Suppressor macrophage treated with lipopolysaccharide for 4 hours (primary cell): ENCODE data around the gene SENP3.

Experiments
- DNase-seq: peaks from one replicate; pipeline ENCODE4 v3.0.0-alpha.2; 2020

SENP3 gene

GRCh38 chr17:7577327-7578199 lies 15.8 kb downstream of the SENP3 start:
- DNase-seq, result no peak

- DNase-seq, result peak; percentile 98
Observed at GRCh38 chr17:7579001-7579833, 17.5 kb downstream of the SENP3 start, which contains the start of gene CD68. TSS of gene CD68 (plus strand) at chr17:7579638. CDS start at chr17:7579678, 40 bp downstream.

- DNase-seq, result peak; percentile 61
Observed at GRCh38 chr17:7579834-7580603, 18.3 kb downstream of the SENP3 start.

GRCh38 chr17:7580604-7581575 lies 19.2 kb downstream of the SENP3 start:
- peak; percentile 52 for DNase-seq

GRCh38 chr17:7582396-7583252 lies 20.9 kb downstream of the SENP3 start:
- DNase-seq, result no peak

GRCh38 chr17:7583253-7584109 lies 21.8 kb downstream of the SENP3 start, which contains the start of gene MPDU1:
TSS of gene MPDU1 (plus strand) at chr17:7583852. CDS start at chr17:7583863, 11 bp downstream.
- peak; percentile 99 for DNase-seq

- DNase-seq, result no peak
Observed at GRCh38 chr17:7586673-7587419, 25.1 kb downstream of the SENP3 start.

GRCh38 chr17:7587420-7588151 lies 25.9 kb downstream of the SENP3 start:
- DNase-seq, result no peak

GRCh38 chr17:7588553-7589203 lies 27.0 kb downstream of the SENP3 start:
- DNase-seq, result no peak

GRCh38 chr17:7589204-7589868 lies 27.6 kb downstream of the SENP3 start:
- peak; percentile 89 for DNase-seq

- no peak for DNase-seq
Observed at GRCh38 chr17:7589891-7590691, 28.4 kb downstream of the SENP3 start, which contains the start of gene SOX15. TSS of gene SOX15 (minus strand) at chr17:7590094. CDS start at chr17:7589676, 418 bp downstream.

- no peak for DNase-seq
Observed at GRCh38 chr17:7590743-7591142, 29.0 kb downstream of the SENP3 start.

GRCh38 chr17:7591596-7591995 lies 29.9 kb downstream of the SENP3 start:
- no peak for DNase-seq

GRCh38 chr17:7592422-7593021 lies 30.8 kb downstream of the SENP3 start:
- DNase-seq, result no peak

GRCh38 chr17:7593296-7593695 lies 31.6 kb downstream of the SENP3 start:
- DNase-seq, result no peak
